ENCODE data around the gene UPB1.
A peak's percentile ranks its signal among the peaks of the same experiment; 100 is the strongest.
"Not testable (repeated sequence)": the region's sequence is repeated elsewhere in the genome, so short reads cannot be mapped to it uniquely, and the experiment has no call there.

The UPB1 gene

GRCh38 chr22:24536089-24536488 lies 41.0 kb downstream of the UPB1 start:
- no peak for DNase-seq

GRCh38 chr22:24540470-24540869 lies 45.3 kb downstream of the UPB1 start:
- no peak for DNase-seq

GRCh38 chr22:24541681-24542515 lies 46.8 kb downstream of the UPB1 start:
- DNase-seq = no peak

- DNase-seq = no peak
These were observed 47.5 kb downstream of the UPB1 start for GRCh38 chr22:24542641-24543040.

GRCh38 chr22:24543185-24543601 lies 48.1 kb downstream of the UPB1 start:
- no peak for DNase-seq

- no peak for DNase-seq
These were observed 48.6 kb downstream of the UPB1 start for GRCh38 chr22:24543679-24544243.

- DNase-seq = no peak
These were observed 53.7 kb downstream of the UPB1 start for GRCh38 chr22:24548812-24549211.

- DNase-seq = no peak
These were observed 55.1 kb downstream of the UPB1 start for GRCh38 chr22:24550028-24550901.

- DNase-seq = no peak
These were observed 55.8 kb downstream of the UPB1 start for GRCh38 chr22:24550902-24551435.

GRCh38 chr22:24552503-24553286 lies 57.6 kb downstream of the UPB1 start:
- DNase-seq = not testable (repeated sequence)

GRCh38 chr22:24553597-24554312 lies 58.6 kb downstream of the UPB1 start:
- peak; percentile 11 for DNase-seq

GRCh38 chr22:24554313-24555164 lies 59.4 kb downstream of the UPB1 start, which contains the start of gene GUCD1:
GUCD1 (minus strand) TSS chr22:24555138; CDS start chr22:24554991, 147 bp downstream.
- DNase-seq = peak; percentile 50

- peak; percentile 100 for DNase-seq
These were observed 60.3 kb downstream of the UPB1 start, which contains the start of gene SNRPD3 for GRCh38 chr22:24555165-24556039. SNRPD3 (plus strand) TSS chr22:24555999; CDS start chr22:24557675, 1,676 bp downstream.

GRCh38 chr22:24559471-24559870 lies 64.3 kb downstream of the UPB1 start:
- no peak for DNase-seq

- no peak for DNase-seq
These were observed 68.1 kb downstream of the UPB1 start for GRCh38 chr22:24563246-24563645.

- DNase-seq = no peak
These were observed 69.4 kb downstream of the UPB1 start for GRCh38 chr22:24564376-24565058.

- no peak for DNase-seq
These were observed 69.9 kb downstream of the UPB1 start for GRCh38 chr22:24565077-24565476.

- no peak for DNase-seq
These were observed 71.9 kb downstream of the UPB1 start for GRCh38 chr22:24566899-24567511.
